NCI-H524 treated with DMSO at 0.1 percent for 48 hours (cell line): Measurements from ENCODE around the gene H2AZ1.
A peak's percentile ranks its signal among the peaks of the same experiment; 100 is the strongest.

Experiments
- DNase-seq: peaks from one replicate; lab custom pipeline; 2025; lab: John Stamatoyannopoulos, UW

H2AZ1 gene

DNA sequence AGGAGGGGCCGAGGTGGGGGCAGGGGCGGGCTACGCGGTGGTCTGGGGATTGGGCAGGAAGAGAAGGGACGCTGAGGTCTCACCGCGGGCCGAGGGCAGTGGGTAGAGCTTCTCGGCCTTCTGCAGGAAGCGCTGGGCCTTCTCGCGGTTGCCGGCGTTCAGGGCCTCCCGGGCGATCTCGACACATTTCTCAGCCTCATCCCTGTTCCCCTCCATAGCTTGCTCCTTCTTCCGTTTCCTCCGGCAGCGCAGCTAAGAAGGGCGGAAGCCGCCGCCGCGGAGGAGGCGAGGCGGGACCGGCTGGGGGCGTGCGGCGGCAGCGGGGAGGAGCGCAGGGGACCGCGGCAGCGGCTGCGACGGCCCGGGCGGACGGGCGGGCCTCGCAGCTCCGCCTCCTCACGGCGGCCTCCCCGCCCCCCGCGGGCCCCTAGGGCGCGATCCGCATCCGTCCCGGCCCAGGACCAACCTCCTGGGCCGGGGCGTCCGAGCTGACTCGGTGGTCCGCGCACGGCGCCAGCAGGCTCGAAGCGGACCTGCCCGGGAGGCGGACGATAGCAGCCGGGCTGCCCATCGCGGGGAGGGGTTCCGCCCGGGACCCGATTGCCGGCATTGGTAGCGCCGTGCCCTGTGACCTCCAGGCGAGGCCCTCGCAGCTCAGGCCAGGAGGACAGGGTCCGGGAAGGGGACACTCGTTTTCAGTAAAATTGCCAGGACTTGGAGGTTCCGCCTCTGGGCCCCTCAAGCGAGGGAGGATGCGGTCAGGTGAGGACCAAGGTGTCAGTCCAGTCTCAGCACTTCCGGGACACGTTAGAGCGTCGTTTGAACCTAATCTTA lies 3.5 kb downstream of the H2AZ1 start, which contains the start of gene DNAJB14:
DNAJB14 (minus strand) TSS at position 263 of the 834 bp plus-strand sequence; CDS start at position 216, 47 bp downstream.
- DNase-seq, result peak; percentile 0

GRCh38 chr4:99945718-99946355 lies 4.2 kb downstream of the H2AZ1 start:
- no peak for DNase-seq

DNA sequence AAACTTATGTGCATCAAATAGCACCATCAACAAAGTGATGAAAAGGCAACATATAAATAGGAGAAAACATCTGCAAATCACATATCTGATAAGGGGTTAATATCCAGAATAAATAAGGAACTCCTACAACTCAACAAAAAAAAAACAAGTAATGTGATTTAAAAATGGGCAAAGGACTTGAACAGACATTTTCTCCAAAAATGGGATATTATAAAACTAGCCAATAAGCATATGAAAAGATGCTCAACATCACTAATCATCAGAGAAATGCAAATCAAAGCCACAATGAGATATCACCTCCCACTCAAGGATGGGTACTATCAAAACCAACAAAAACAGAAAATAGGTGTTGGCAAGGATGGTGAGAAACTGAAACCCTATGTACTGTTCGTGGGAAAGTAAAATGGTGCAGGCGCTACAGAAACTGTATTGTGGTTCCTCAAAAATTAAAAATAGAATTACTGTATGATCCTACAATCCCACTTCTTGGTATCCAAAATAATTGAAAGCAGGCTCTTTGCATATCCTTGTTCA lies 6.1 kb downstream of the H2AZ1 start:
- DNase-seq, result no peak

DNA sequence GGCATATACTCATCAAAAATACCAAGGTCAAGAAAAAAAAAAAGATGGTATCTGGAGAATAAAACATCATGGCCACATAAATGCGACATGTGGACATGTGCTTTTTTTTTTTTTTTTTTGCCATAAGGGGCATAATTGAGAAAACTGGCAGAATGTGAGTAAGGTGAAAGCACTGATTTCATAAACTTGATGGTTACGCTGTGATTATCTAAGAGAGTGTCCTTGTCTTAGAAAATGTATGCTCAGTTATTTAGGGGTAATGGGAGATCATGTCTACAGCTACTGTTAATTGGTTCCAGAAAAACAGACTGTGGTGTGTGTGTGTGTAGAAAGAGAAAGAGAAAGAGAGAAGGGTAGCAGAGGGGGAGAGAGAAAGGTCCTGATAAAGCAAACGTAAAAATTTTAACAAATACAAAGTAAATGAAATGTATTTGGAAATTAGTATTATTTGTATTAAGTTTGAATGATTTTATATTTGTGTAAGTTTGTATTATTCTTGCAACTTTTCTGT lies 11.8 kb downstream of the H2AZ1 start:
- no peak for DNase-seq

- DNase-seq, result no peak
Observed at GRCh38 chr4:99934891-99935290, 15.2 kb downstream of the H2AZ1 start.

DNA sequence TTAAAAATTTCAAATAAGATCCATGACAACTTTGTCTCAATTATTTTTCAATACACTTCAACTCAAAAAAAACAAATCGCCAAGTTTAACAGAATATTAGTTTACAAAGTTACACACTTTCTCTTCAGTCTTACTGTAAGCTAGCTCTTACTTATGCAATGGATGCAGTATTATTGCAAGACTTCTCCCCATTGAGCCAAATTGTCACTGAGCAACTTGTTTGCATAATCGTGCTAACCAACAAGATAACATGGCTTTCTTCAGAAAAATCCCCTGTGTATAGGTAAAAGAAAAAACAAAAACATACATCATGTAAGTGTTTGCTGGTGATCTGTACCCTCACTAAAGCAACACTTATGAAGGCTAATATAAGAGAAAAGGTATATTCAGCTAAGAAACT lies 22.5 kb downstream of the H2AZ1 start:
- DNase-seq, result no peak

DNA sequence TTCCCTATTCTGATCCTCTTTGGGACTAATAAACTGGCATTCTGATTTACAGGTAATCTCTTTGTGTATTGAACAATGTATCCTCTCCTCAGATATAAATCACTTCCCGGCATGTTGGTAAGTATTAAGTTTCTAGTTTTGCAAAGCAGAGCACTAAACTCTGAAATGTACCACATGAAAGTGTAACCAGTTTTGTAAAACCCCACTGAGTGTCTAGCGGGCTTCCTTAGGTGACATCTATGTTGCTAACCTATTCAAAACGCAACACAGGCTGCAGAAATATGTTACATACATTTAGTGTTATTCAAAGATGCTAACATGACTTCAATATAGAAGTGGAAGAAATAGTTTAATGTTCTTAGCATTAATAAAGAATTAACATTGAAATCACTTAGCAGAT lies 28.9 kb downstream of the H2AZ1 start:
- no peak for DNase-seq

DNA sequence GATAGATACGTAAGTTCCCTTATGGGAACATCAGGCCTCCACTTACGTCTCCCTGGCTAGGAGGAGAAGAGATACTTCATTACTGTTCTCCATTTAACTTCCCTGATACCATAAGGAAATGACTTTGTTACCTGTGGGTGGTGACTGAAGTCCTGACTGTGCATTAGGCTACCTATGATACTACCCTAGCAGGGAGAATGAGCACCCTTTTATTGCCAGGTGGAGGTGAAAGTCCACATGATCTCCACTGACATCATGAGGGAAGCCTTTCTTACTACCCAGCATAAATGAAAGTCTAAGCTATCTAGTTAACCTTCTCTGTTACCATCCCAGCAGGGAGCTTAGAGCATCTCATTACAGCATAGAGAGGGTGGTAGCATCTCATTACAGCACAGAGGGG lies 31.4 kb downstream of the H2AZ1 start:
- DNase-seq, result no peak

DNA sequence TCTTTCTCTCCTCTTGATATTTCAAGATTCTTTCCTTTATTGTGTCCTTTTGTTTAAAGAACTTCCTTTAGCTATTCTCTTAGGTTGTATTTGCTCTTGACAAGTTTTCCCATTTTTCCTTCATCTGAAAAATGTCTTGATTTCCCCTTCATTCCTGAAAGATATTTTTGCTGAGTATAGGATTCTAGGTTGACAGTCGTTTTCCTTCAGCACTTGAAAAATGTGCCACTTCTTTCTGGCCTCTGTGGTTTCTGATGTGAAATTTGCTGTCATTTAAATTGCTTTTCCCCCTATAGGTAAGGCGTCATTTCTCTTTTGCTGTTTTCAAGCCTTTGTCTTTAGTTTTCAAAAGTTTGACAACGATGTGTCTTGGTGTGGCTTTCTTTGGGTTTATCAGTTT lies 32.5 kb downstream of the H2AZ1 start:
- no peak for DNase-seq

DNA sequence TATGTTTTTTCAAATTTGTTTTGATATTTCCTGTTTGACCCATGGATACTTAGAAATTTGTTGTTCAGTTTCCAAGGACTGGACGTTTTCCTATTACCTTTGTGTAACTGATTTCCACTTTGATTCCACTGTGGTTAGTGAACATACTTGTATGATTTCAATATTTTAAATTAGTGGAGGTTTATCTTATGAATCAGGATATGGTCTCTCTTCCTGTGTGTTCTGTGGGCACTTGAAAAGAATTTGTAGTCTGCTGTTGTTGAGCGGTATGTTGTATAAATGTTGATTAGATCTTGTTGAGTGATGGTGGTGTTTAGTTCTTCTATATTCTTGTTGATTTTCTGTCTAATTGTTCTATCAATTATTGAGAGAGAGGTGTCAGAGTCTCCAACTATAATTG lies 34.6 kb downstream of the H2AZ1 start:
- no peak for DNase-seq
